Fibroblast of gingiva (primary cell): ENCODE results near the gene TMEM132A.
"Not testable (repeated sequence)": the region's sequence is repeated elsewhere in the genome, so short reads cannot be mapped to it uniquely, and the experiment has no call there.

Source experiments
- DNase-seq: peaks from one replicate; pipeline ENCODE4 v3.0.0-alpha.2; 2011; ENCODE audit warnings: low read depth

TMEM132A gene

GRCh38 chr11:60959431-60959830, 35.2 kb downstream of the TMEM132A start:
- DNase-seq: no peak

- DNase-seq: no peak
Observed at GRCh38 chr11:60960405-60960804, 36.1 kb downstream of the TMEM132A start.

- no peak for DNase-seq
Observed at GRCh38 chr11:60964801-60965200, 40.5 kb downstream of the TMEM132A start.

- no peak for DNase-seq
Observed at GRCh38 chr11:60966890-60967289, 42.6 kb downstream of the TMEM132A start.

GRCh38 chr11:60968223-60968622, 44.0 kb downstream of the TMEM132A start:
- DNase-seq: no peak

- DNase-seq: no peak
Observed at GRCh38 chr11:60970369-60970774, 46.1 kb downstream of the TMEM132A start.

- no peak for DNase-seq
Observed at GRCh38 chr11:60970890-60971289, 46.6 kb downstream of the TMEM132A start.

GRCh38 chr11:60971520-60971919, 47.3 kb downstream of the TMEM132A start, which contains the start of gene CD6:
TSS of gene CD6 (plus strand) at chr11:60971680. CDS start at chr11:60971866, 186 bp downstream.
- DNase-seq: no peak

- no peak for DNase-seq
Observed at GRCh38 chr11:60972182-60973030, 48.1 kb downstream of the TMEM132A start.

GRCh38 chr11:60973699-60974098, 49.4 kb downstream of the TMEM132A start:
- DNase-seq: no peak

- DNase-seq: not testable (repeated sequence)
Observed at GRCh38 chr11:60974316-60974715, 50.1 kb downstream of the TMEM132A start.

- no peak for DNase-seq
Observed at GRCh38 chr11:60974726-60975125, 50.5 kb downstream of the TMEM132A start.

- DNase-seq: no peak
Observed at GRCh38 chr11:60977224-60977623, 53.0 kb downstream of the TMEM132A start.

GRCh38 chr11:60977836-60978235, 53.6 kb downstream of the TMEM132A start:
- DNase-seq: no peak

GRCh38 chr11:60978546-60979380, 54.5 kb downstream of the TMEM132A start:
- DNase-seq: no peak

GRCh38 chr11:60981515-60981914, 57.3 kb downstream of the TMEM132A start:
- no peak for DNase-seq

GRCh38 chr11:60982184-60982583, 57.9 kb downstream of the TMEM132A start:
- no peak for DNase-seq

- no peak for DNase-seq
Observed at GRCh38 chr11:60984149-60984548, 59.9 kb downstream of the TMEM132A start.

- DNase-seq: no peak
Observed at GRCh38 chr11:60984636-60985035, 60.4 kb downstream of the TMEM132A start.

- no peak for DNase-seq
Observed at GRCh38 chr11:60985501-60985900, 61.2 kb downstream of the TMEM132A start.

- DNase-seq: no peak
Observed at GRCh38 chr11:60985991-60986915, 62.0 kb downstream of the TMEM132A start.
